ENCODE measurements around the gene SPSB4.
"Not testable (repeated sequence)": the region's sequence is repeated elsewhere in the genome, so short reads cannot be mapped to it uniquely, and the experiment has no call there.

The SPSB4 gene

GRCh38 chr3:141114179-141114745, 63.1 kb downstream of the SPSB4 start:
- no peak overlapping the region for H3K27ac ChIP-seq
- no peak for TF ChIP-seq ZFX (IDR thresholded peaks at IDR 0.05; ENCODE audit: borderline replicate concordance)
- TF ChIP-seq CTCF (IDR thresholded peaks at IDR 0.05), result no peak

- no peak for TF ChIP-seq ZFX (IDR thresholded peaks at IDR 0.05; ENCODE audit: borderline replicate concordance)
- TF ChIP-seq CTCF (IDR thresholded peaks at IDR 0.05), result peak; percentile 47
- H3K27ac ChIP-seq, result no peak overlapping the region
Measured at GRCh38 chr3:141114816-141115460, 63.8 kb downstream of the SPSB4 start.

- TF ChIP-seq CTCF (IDR thresholded peaks at IDR 0.05), result no peak
- no peak for TF ChIP-seq ZFX (IDR thresholded peaks at IDR 0.05; ENCODE audit: borderline replicate concordance)
- H3K27ac ChIP-seq, result no peak overlapping the region
Measured at GRCh38 chr3:141115789-141116541, 64.8 kb downstream of the SPSB4 start.

GRCh38 chr3:141116721-141117120, 65.6 kb downstream of the SPSB4 start:
- TF ChIP-seq CTCF (IDR thresholded peaks at IDR 0.05) (no peak), ZFX (IDR thresholded peaks at IDR 0.05; ENCODE audit: borderline replicate concordance) (no peak)
- H3K27ac ChIP-seq, result no peak overlapping the region

GRCh38 chr3:141117982-141118381, 66.8 kb downstream of the SPSB4 start:
- H3K27ac ChIP-seq, result not testable (repeated sequence)

GRCh38 chr3:141122455-141123030, 71.4 kb downstream of the SPSB4 start:
- H3K27ac ChIP-seq, result no peak overlapping the region
- no peak for TF ChIP-seq CTCF (IDR thresholded peaks at IDR 0.05)
- TF ChIP-seq ZFX (IDR thresholded peaks at IDR 0.05; ENCODE audit: borderline replicate concordance), result no peak

- no peak overlapping the region for H3K27ac ChIP-seq
- no peak for TF ChIP-seq ZFX (IDR thresholded peaks at IDR 0.05; ENCODE audit: borderline replicate concordance)
- TF ChIP-seq CTCF (IDR thresholded peaks at IDR 0.05), result no peak
Measured at GRCh38 chr3:141123677-141124410, 72.7 kb downstream of the SPSB4 start.
